NB4 (cell line): Measurements from ENCODE around the gene STK40.

ENCODE experiments used
- MYC ChIP-seq: IDR thresholded peaks from 2 replicates; pipeline ENCODE4 v1.6.1; 2011; ENCODE audit warnings: low read depth, low read length
- POLR2A ChIP-seq: IDR thresholded peaks from 2 replicates; pipeline ENCODE4 v1.6.1; 2011; ENCODE audit warnings: mild to moderate bottlenecking; ENCODE audit not compliant: insufficient read length; ENCODE audit errors: extremely low read depth
- TF ChIP-seq, protein P1 (sequence below): IDR thresholded peaks from one replicate; pipeline ENCODE4 v1.5.1; 2012; ENCODE audit warnings: low read depth, low read length
- TF ChIP-seq, protein P2 (sequence below): IDR thresholded peaks from 2 replicates; pipeline ENCODE4 v1.6.1; 2011; ENCODE audit warnings: low read depth, low read length

DNA sequence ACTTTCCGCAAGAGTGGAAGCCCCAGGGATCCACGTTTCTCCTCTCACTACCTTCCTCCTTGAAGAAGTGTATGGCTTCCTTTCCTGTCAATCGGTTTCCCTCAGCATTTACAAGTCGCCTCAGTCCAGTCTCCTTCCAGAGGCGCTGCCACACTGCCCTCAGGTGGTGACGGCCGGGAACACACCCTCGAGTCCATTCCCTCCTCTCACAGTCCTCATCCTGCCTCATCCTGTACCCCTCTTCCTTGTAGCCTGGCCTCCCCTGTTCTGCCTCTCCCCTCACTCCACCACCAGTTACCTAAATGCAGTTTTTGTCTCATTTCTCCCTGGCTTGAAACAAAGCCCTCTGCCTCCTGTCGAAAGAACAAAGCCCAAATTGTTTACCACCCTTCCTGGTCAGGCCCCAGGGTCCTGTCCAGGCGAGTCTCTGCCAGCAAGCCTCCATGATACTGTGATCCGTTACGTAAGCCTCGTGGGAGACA lies 35.2 kb upstream of the STK40 start:
- TF ChIP-seq, protein P1, sequence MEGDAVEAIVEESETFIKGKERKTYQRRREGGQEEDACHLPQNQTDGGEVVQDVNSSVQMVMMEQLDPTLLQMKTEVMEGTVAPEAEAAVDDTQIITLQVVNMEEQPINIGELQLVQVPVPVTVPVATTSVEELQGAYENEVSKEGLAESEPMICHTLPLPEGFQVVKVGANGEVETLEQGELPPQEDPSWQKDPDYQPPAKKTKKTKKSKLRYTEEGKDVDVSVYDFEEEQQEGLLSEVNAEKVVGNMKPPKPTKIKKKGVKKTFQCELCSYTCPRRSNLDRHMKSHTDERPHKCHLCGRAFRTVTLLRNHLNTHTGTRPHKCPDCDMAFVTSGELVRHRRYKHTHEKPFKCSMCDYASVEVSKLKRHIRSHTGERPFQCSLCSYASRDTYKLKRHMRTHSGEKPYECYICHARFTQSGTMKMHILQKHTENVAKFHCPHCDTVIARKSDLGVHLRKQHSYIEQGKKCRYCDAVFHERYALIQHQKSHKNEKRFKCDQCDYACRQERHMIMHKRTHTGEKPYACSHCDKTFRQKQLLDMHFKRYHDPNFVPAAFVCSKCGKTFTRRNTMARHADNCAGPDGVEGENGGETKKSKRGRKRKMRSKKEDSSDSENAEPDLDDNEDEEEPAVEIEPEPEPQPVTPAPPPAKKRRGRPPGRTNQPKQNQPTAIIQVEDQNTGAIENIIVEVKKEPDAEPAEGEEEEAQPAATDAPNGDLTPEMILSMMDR, result peak; percentile 95
- TF ChIP-seq, protein P2, sequence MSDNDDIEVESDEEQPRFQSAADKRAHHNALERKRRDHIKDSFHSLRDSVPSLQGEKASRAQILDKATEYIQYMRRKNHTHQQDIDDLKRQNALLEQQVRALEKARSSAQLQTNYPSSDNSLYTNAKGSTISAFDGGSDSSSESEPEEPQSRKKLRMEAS, result peak; percentile 47; the same call in 1 of the 2 replicates
- TF ChIP-seq POLR2A (no peak), MYC (peak; percentile 42)
